Measurements from ENCODE around the gene NECAP2.

GRCh38 chr1:16442265-16442664 lies 1.7 kb downstream of the NECAP2 start:
- no peak for TF ChIP-seq CTCF (IDR thresholded peaks at IDR 0.05)
- TF ChIP-seq EZH2 (IDR thresholded peaks at IDR 0.05) = no peak

All from neural progenitor cell (in vitro differentiated cells).